Erythroblast (primary cell): Measurements from ENCODE around the gene SIGLEC15.

Experiments
- GATA1 ChIP-seq: IDR thresholded peaks from 2 replicates; pipeline ENCODE4 v1.6.1; 2011; ENCODE audit warnings: low read depth, mild to moderate bottlenecking, control low read depth, low read length, moderate library complexity
- POLR2A ChIP-seq: IDR thresholded peaks from 2 replicates; pipeline ENCODE4 v1.6.1; 2011; ENCODE audit warnings: mild to moderate bottlenecking, low read length

DNA sequence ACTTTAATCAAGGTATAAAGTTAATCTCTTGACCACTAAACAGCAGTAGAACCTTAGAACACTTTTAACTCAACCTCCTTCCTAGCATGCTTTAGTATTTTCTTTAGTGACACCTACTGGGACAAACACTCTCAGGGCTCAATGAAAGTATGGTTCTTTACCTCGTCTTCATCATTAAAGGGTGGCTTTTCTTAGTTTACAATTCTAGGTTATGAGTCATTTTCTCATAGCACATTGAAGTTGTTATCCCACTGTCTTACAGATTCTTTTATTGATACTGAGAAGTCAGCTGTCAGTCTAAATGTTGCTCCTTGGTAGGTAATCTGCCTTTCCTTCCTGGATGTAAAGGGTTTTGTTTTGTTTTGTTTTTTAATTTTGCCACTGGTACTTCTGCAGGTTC is 38.0 kb downstream of the SIGLEC15 start:
- TF ChIP-seq POLR2A (no peak), GATA1 (no peak)
